ENCODE measurements around the gene ACOX3. TPM values are rescaled to one million over a fixed set of nuclear protein-coding genes. Genes with fewer than 3 reads are reported as not detected.

Gene ACOX3
- polyA plus RNA-seq, 1 of the 3 experiments (the other 2 are of a cell fraction), result 8.4 TPM

- H2AFZ ChIP-seq (ENCODE audit: low read depth), result no peak overlapping the region
- no peaks in the 10 kb centered on the region for H3K79me2 ChIP-seq (ENCODE audit: insufficient read depth)
- H3K4me1 ChIP-seq (ENCODE audit: control insufficient read depth in 1 of 2, insufficient read depth in 2 of 2, low read depth in 1 of 2, low read length in 1 of 2), result peaks cover 0 to 14% of the 10 kb centered on the region in 2 experiments; a peak in 1 of 4 replicates
- H3K27me3 ChIP-seq (ENCODE audit: insufficient read depth), result no peaks in the 10 kb centered on the region
- no peaks in the 10 kb centered on the region for H3K9me3 ChIP-seq
- no peaks in the 10 kb centered on the region for H4K20me1 ChIP-seq (ENCODE audit: insufficient read depth)
- no peak overlapping the region for H3K4me3 ChIP-seq (ENCODE audit: low read depth in 2 of 2, low read length in 1 of 2)
- ChIA-PET CTCF (interaction anchor here (0.7 to 6.7 kb wide), 32 partner anchors 8 to 466 kb away, joined by 3 to 115 read pairs (median 6); partner anchors contain the start of gene SH3TC1), POLR2A (no interaction called here)
- peaks cover 6 to 27% of the 10 kb centered on the region in 2 experiments for H3K36me3 ChIP-seq (replicated peaks in 1 of 2; ENCODE audit: control insufficient read depth in 1 of 2, insufficient read depth in 2 of 2, low read length in 1 of 2)
- no peak overlapping the region for H3K27ac ChIP-seq (ENCODE audit: low read depth in 2 of 2, low read length in 1 of 2)
- no peak overlapping the region for H3K4me2 ChIP-seq
- DNase-seq, result no peak
- H3K9me2 ChIP-seq, result no peaks in the 10 kb centered on the region
- no peak for TF ChIP-seq GABPA (IDR thresholded peaks at IDR 0.05; ENCODE audit: low read depth)
- no peak for TF ChIP-seq RAD21 (IDR thresholded peaks at IDR 0.05; ENCODE audit: low read length)
- no peak for TF ChIP-seq MEF2A (IDR thresholded peaks at IDR 0.05; ENCODE audit: borderline replicate concordance, low read depth)
- no peak for TF ChIP-seq USF2 (IDR thresholded peaks at IDR 0.05; ENCODE audit: borderline replicate concordance, low read depth, low read length)
- no peak for TF ChIP-seq CHD2 (IDR thresholded peaks at IDR 0.05; ENCODE audit: low read length, partially characterized antibody)
- no peak for TF ChIP-seq PBX3 (IDR thresholded peaks at IDR 0.05)
- TF ChIP-seq TAF1 (IDR thresholded peaks at IDR 0.05; ENCODE audit: borderline replicate concordance, low read depth, low read length), result no peak
- TF ChIP-seq USF1 (IDR thresholded peaks at IDR 0.05; ENCODE audit: borderline replicate concordance, low read depth), result no peak
- no peak for TF ChIP-seq NFIC (IDR thresholded peaks at IDR 0.05; ENCODE audit: borderline replicate concordance)
- TF ChIP-seq FOXM1 (IDR thresholded peaks at IDR 0.05; ENCODE audit: low read depth), result no peak
- TF ChIP-seq, protein P1, sequence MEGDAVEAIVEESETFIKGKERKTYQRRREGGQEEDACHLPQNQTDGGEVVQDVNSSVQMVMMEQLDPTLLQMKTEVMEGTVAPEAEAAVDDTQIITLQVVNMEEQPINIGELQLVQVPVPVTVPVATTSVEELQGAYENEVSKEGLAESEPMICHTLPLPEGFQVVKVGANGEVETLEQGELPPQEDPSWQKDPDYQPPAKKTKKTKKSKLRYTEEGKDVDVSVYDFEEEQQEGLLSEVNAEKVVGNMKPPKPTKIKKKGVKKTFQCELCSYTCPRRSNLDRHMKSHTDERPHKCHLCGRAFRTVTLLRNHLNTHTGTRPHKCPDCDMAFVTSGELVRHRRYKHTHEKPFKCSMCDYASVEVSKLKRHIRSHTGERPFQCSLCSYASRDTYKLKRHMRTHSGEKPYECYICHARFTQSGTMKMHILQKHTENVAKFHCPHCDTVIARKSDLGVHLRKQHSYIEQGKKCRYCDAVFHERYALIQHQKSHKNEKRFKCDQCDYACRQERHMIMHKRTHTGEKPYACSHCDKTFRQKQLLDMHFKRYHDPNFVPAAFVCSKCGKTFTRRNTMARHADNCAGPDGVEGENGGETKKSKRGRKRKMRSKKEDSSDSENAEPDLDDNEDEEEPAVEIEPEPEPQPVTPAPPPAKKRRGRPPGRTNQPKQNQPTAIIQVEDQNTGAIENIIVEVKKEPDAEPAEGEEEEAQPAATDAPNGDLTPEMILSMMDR (IDR thresholded peaks at IDR 0.05), result no peak
- no peak for TF ChIP-seq RCOR1 (IDR thresholded peaks at IDR 0.05; ENCODE audit: low read length)
- 94% methylated on average over 7 of the region's 11 CpGs for WGBS (ENCODE audit: low lambda C conversion rate)
- H3F3A ChIP-seq (replicated peaks; ENCODE audit: insufficient read depth), result peaks cover 7% of the 10 kb centered on the region
- H3K9ac ChIP-seq, result no peak overlapping the region
Measured at GRCh38 chr4:8402181-8402597, 38.3 kb downstream of the ACOX3 start.

DNA sequence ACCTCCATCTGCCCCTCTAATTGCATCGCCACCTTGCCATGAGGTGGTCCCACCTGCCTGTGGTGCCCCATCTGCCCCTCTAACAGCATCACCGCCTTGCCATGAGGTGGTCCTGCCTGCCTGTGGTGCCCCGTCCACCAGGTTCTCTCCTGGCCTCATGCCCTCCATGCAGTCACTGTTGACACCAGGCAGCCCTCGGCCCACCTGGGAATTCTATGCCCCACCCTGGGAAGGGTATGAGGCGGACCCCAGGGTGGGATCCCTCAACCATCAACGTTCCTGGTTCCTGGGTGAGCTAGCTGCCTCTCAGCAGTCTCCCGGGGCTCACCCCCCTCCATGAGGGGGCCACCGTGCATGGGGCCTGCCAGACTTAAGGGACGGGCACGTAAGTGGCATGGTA is 38.9 kb downstream of the ACOX3 start:
- H3K4me1 ChIP-seq (ENCODE audit: control insufficient read depth in 1 of 2, insufficient read depth in 2 of 2, low read depth in 1 of 2, low read length in 1 of 2), result peaks cover 0 to 14% of the 10 kb centered on the region in 2 experiments; a peak in 1 of 4 replicates
- CTCF ChIA-PET, result interaction anchor here (0.7 to 6.7 kb wide), 12 partner anchors 13 to 224 kb away, joined by 3 to 115 read pairs (median 8); partner anchors contain the start of gene SH3TC1
- no peaks in the 10 kb centered on the region for H3K27me3 ChIP-seq (ENCODE audit: insufficient read depth)
- H3K4me2 ChIP-seq, result no peak overlapping the region
- 100% methylated on average over 4 of the region's 10 CpGs for WGBS (ENCODE audit: low lambda C conversion rate)
- DNase-seq, result no peak
- POLR2A ChIA-PET, result no interaction called here
- peaks cover 6 to 27% of the 10 kb centered on the region in 2 experiments for H3K36me3 ChIP-seq (replicated peaks in 1 of 2; ENCODE audit: control insufficient read depth in 1 of 2, insufficient read depth in 2 of 2, low read length in 1 of 2)
- no peak overlapping the region for H3K9ac ChIP-seq
- no peaks in the 10 kb centered on the region for H3K79me2 ChIP-seq (ENCODE audit: insufficient read depth)
- no peaks in the 10 kb centered on the region for H3K9me3 ChIP-seq
- peaks cover 7% of the 10 kb centered on the region for H3F3A ChIP-seq (replicated peaks; ENCODE audit: insufficient read depth)
- H2AFZ ChIP-seq (ENCODE audit: low read depth), result no peak overlapping the region
- H4K20me1 ChIP-seq (ENCODE audit: insufficient read depth), result no peaks in the 10 kb centered on the region
- TF ChIP-seq PBX3 (IDR thresholded peaks at IDR 0.05) (no peak), RXRA (IDR thresholded peaks at IDR 0.05; ENCODE audit: borderline replicate concordance, low read depth) (no peak), USF1 (IDR thresholded peaks at IDR 0.05; ENCODE audit: borderline replicate concordance, low read depth) (no peak)
- TF ChIP-seq, protein P2, sequence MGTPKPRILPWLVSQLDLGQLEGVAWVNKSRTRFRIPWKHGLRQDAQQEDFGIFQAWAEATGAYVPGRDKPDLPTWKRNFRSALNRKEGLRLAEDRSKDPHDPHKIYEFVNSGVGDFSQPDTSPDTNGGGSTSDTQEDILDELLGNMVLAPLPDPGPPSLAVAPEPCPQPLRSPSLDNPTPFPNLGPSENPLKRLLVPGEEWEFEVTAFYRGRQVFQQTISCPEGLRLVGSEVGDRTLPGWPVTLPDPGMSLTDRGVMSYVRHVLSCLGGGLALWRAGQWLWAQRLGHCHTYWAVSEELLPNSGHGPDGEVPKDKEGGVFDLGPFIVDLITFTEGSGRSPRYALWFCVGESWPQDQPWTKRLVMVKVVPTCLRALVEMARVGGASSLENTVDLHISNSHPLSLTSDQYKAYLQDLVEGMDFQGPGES (IDR thresholded peaks at IDR 0.05; ENCODE audit: low read depth, low read length), result no peak
- H3K9me2 ChIP-seq, result no peaks in the 10 kb centered on the region
- H3K27ac ChIP-seq (ENCODE audit: low read depth in 2 of 2, low read length in 1 of 2), result no peak overlapping the region
- no peak overlapping the region for H3K4me3 ChIP-seq (ENCODE audit: low read depth in 2 of 2, low read length in 1 of 2)
